ENCODE data around the gene SYT15.
"Not testable (repeated sequence)": the region's sequence is repeated elsewhere in the genome, so short reads cannot be mapped to it uniquely, and the experiment has no call there.

SYT15 gene

DNA sequence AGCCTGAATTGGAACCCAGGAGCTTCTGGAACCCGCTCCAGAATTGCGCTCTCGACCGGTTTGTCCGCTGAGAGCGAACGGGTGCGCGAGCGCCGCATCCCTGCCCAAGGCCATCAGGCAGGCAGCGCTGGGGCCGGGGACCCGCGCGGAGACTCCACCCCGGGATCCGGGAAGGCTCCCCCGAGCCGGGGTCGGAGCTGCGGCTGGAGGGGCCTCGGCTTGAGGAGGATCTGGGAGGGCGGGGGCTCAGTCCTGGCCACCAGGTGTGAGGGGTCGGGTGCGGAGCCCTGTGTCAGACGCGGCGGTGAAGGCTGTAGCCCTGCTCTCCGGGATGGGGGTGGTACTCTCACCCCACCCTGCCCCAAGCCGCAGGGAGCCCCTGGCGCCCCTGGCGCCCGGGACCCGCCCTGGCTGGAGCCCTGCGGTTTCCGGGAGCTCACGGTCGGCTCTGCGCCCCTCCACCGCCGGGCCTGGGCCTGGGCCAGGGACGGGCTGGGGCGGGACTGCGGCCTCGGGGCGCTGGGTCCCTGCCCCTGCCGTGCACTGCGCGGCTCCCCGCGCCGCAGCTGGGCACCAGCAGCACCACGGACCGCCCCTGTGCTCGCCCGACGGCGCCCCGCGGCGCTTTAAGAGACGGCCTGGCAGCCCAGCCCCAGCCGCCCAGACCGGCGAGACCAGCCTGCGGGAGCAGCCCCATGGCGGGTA lies at the start of gene SYT15:
SYT15 (plus strand) TSS at position 655 of the 705 bp plus-strand sequence; CDS start at position 696, 41 bp downstream.
- in situ Hi-C loops (cut with HindIII; ENCODE audit: low pct_ligation_motif_present, low pct_unique_long_range_greater_than_20kb, low sequenced_read_pairs); DNase-seq: not testable (repeated sequence)

DNA sequence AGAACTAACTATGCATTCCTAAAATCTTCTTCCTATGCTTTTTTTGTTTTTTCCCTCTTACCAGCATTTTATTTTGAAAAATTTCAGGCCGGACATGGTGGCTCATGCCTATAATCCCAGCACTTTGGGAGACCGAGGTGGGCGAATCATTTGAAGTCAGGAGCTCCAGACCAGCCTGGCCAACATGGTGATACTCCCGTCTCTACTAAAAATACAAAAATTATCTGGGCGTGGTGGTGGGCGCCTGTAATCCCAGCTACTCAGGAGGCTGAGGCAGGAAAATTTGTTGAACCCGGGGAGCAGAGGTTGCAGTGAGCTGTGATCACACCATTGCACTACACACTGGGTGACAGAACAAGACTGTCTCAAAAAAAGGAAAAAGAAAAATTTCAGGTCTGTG lies 49.2 kb upstream of the SYT15 start:
- DNase-seq, result not testable (repeated sequence)
- in situ Hi-C loops (cut with HindIII; ENCODE audit: low pct_ligation_motif_present, low pct_unique_long_range_greater_than_20kb, low sequenced_read_pairs), result loop anchor here (25.0 kb wide), 1 partner anchor 908 kb away; no protein-coding TSS in a partner anchor

DNA sequence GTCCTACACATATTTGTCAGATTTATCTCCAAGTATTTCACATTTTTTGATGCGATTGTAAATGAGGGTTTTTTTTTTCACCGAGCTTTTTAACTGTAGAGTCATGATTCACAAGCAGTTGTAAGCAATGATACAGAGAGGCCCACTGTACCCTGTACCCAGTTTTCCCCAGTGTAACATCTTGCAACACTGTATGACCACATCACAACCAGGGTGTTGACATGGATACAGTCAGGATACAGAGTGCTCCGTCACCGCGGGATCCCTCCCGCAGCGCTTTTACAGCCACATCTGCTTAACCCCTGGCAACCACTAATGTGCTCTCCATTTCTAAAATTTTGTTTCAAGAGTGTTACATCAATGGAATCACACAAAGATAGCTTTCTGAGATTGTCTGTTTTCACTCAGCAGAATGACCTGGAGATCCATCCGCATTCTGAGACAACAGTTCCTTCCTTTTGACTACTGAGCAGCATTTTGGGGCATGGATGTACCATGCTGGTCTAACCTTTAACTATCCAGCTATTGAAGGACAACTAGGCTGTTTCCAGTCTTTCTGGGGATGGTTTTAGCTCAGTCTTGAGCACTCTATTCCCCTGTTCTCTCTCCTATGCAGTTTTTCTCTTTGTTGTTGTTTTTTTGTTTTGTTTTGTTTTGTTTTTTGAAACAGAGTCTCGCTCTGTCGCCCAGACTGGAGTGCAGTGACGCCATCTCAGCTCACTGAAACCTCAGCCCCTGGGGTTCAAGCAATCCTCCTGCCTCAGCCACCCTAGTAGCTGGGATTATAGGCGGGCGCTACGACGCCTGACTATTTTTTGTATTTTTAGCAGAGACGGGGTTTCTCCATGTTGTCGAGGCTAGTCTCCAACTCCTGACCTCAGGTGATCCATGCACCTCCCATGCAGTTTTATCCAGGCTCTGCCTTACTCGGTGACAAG lies 48.4 kb upstream of the SYT15 start:
- in situ Hi-C loops (cut with HindIII; ENCODE audit: low pct_ligation_motif_present, low pct_unique_long_range_greater_than_20kb, low sequenced_read_pairs), result loop anchor here (25.0 kb wide), 1 partner anchor 907 kb away; no protein-coding TSS in a partner anchor

DNA sequence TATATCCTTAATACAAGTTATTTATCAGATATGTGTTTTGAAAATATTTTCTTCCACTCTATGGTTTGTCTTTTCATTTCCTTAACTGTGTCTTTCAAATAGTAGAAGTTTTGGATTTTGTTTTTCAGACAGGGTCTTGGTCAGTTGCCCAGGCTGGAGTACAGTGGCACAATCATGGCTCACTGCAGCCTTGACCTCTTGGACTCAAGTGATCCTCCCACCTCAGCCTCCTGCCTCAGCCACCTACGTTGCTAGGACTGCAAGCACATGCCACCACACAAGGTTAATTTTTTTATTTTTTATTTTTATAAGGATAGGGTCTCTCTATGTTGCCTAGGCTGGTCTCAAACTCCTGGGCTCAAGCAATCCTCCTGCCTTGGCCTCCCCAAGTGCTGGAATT lies 46.7 kb upstream of the SYT15 start:
- DNase-seq, result not testable (repeated sequence)
- in situ Hi-C loops (cut with HindIII; ENCODE audit: low pct_ligation_motif_present, low pct_unique_long_range_greater_than_20kb, low sequenced_read_pairs), result loop anchor here (25.0 kb wide), 1 partner anchor 905 kb away; no protein-coding TSS in a partner anchor

More for the DNA sequence above, 48.4 kb upstream of the SYT15 start:
- DNase-seq, result no peak

DNA sequence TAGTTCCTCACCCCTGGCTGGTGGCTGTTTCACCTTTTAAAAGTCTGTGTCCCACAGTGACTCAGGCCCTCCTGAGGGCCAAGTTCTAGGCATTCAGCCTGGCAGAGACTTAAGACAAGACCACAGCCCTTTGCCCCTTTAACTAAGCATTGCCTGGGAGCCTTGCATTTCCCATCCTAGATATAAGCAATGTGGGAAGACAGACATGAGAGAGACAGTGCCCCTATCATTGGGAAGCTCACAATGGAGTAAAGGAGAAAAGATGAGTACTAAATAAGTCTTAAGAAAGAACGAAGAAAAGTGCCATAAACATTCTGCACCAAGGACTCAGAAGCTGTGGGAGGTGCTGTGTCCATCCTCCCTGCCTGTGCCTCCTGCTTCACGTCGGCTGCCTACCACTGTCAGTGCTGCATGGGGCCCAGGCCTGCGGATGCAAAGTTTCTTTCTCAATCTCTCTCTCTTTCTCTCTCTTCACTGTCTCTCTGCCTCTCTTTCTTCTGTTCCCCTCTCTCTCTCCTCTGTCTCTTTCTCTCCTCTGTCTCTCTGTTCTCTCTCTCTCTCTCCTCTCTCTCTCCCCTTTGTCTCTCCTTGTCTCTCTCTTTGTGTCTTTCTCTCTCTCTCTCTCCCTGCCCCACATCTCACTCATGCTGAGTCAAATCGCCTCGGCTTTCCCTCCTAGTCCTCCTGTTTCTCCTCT lies 44.0 kb upstream of the SYT15 start:
- in situ Hi-C loops (cut with HindIII; ENCODE audit: low pct_ligation_motif_present, low pct_unique_long_range_greater_than_20kb, low sequenced_read_pairs), result loop anchor here (25.0 kb wide), 1 partner anchor 902 kb away; no protein-coding TSS in a partner anchor
- no peak for DNase-seq

DNA sequence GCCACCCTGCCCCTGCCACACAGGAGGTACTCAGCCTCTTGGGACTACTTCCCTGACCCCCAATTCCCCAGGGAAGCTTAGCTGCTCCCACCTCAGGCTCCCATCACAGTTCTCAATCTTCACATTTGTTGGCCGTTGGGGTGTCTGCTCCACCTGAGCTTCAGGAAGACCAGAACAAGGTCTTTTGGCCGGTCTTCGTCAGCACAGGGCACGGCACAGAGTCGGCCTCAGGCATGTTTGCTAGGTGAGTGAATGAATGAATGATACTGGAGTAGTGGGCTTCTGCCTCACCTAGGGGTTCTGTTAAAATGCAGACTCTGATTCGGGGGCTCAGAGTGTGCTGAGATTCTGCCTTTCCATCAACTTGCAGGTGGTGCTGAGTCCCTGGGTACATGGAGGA lies 42.8 kb upstream of the SYT15 start:
- in situ Hi-C loops (cut with HindIII; ENCODE audit: low pct_ligation_motif_present, low pct_unique_long_range_greater_than_20kb, low sequenced_read_pairs), result loop anchor here (25.0 kb wide), 1 partner anchor 901 kb away; no protein-coding TSS in a partner anchor
- DNase-seq, result no peak

DNA sequence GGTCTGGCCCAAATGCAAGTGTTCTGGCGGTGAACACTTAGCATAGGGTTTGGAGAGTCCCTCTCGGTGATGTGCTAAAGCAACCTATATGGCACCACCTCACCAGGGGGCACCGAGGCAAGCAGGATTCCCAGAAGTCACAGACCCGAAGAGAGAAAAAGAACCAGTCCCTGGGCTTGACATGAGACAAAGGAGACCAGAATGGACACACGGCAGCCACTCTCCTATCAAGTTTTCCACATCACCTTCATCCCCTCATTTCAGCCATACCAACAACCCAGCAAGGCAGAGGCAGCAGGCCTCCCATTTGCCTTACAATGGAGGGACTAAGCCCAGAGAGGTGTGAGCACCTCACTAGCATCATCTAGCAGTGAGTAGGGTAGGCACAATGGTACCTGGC lies 42.1 kb upstream of the SYT15 start:
- no peak for DNase-seq
- in situ Hi-C loops (cut with HindIII; ENCODE audit: low pct_ligation_motif_present, low pct_unique_long_range_greater_than_20kb, low sequenced_read_pairs), result loop anchor here (25.0 kb wide), 1 partner anchor 901 kb away; no protein-coding TSS in a partner anchor

DNA sequence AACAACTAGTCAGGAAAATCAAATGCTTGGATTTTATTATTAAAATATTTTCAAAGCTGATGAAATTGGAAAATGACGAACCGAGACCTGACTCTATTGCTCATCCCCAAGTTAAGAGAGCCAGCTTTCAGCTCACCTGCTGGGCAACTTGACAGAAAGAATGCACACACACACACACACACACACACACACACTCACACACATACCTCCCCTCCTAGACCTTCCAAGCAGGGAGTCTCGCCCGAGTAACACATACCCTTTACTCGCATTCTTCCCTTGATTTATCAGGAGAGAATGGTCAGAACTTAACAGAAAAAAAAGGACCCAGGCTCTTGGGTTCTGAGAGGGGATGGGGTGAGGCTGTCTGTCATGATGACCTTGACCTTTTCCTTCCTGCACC lies 41.6 kb upstream of the SYT15 start:
- in situ Hi-C loops (cut with HindIII; ENCODE audit: low pct_ligation_motif_present, low pct_unique_long_range_greater_than_20kb, low sequenced_read_pairs), result loop anchor here (25.0 kb wide), 1 partner anchor 900 kb away; no protein-coding TSS in a partner anchor
- no peak for DNase-seq

DNA sequence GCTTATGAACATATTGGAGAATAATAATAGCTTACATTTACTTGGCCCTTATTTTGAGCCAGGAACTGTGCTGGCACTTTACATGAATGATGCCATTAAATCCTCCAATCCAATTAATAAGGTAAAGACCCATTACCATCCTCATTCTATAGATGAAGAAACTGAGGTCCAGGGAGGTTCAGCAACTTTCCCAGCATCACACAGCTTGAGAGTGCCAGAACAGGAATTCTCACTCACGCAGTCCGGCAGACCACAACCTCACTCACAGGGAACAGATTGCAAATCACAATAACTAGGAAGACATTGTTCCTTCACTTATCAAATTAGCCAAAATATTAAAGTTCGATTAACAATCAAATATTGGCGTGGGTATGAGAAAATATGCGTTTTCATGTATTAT lies 40.8 kb upstream of the SYT15 start:
- no peak for DNase-seq

DNA sequence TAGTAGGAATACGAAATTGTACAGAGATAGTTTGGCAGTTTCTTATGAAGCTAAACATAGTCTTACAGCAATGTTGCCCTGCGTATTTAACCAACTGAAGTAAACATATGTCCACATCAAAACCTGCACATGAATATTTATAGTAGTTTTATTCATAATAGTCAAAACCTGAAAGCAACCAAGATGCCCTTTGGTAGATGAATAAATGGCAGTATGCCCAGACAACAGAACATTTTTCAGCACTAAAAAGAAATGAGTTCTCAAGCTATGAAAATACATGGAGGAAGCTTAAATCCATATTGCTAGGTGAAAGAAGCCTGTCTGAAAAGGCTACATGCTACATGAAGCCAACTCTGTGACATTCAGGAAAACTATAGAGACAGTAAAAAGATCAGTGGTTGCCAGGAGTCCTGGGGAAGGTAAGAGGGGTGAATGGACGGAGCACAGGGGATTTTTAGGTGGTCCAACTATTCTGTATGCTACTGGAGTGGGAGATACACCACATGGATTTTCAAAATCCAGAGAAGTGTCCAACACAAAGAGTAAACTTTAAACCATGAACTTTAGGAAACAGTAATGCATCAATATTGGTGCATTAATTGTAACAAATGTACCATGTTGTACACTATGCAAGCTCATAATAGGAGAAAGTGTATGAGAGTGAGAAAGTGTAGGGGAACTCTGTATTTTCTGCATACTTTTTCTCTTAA lies 40.1 kb upstream of the SYT15 start:
- no peak for DNase-seq

More for the DNA sequence above, 40.8 kb upstream of the SYT15 start:
- in situ Hi-C loops (cut with HindIII; ENCODE audit: low pct_ligation_motif_present, low pct_unique_long_range_greater_than_20kb, low sequenced_read_pairs), result loop anchor here (25.0 kb wide), 1 partner anchor 899 kb away; no protein-coding TSS in a partner anchor

DNA sequence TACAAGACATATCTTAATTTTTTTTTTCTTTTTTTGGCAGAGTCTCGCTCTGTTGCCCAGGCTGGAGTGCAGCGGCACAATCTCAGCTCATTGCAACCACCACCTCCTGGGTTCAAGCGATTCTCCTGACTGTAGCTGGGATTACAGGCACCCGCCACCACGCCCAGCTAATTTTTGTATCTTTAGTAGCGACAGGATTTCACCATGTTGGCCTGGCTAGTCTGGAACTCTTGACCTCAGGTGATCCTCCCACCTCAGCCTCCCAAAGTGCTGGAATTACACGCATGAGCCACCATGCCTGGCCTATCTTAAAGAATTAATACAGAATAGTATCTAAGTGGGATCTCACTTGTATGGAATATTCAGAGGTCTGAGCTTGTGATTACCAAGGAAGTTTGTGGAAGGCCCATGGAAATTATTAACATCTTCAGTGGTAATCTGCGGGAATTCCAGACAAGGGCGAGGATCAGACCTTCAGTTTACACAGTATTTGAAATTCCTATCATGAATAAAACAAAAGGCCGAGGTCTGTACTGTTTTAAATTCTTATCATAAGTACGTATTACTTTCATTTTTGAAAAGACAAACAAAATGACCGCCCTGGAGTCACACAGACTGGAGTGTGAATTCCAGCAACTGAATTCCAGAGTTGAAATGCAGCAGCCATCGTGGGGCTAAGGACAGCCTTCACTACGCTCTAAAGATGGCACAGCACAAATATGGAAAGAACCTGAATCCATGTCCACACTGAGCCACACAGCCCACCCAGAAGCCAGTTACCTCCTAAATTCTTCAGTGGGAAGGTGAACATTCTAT lies 39.1 kb upstream of the SYT15 start:
- peak; percentile 82 for DNase-seq
- in situ Hi-C loops (cut with HindIII; ENCODE audit: low pct_ligation_motif_present, low pct_unique_long_range_greater_than_20kb, low sequenced_read_pairs), result loop anchor here (25.0 kb wide), 1 partner anchor 897 kb away; no protein-coding TSS in a partner anchor

More for the DNA sequence above, 40.1 kb upstream of the SYT15 start:
- in situ Hi-C loops (cut with HindIII; ENCODE audit: low pct_ligation_motif_present, low pct_unique_long_range_greater_than_20kb, low sequenced_read_pairs), result loop anchor here (25.0 kb wide), 1 partner anchor 898 kb away; no protein-coding TSS in a partner anchor

DNA sequence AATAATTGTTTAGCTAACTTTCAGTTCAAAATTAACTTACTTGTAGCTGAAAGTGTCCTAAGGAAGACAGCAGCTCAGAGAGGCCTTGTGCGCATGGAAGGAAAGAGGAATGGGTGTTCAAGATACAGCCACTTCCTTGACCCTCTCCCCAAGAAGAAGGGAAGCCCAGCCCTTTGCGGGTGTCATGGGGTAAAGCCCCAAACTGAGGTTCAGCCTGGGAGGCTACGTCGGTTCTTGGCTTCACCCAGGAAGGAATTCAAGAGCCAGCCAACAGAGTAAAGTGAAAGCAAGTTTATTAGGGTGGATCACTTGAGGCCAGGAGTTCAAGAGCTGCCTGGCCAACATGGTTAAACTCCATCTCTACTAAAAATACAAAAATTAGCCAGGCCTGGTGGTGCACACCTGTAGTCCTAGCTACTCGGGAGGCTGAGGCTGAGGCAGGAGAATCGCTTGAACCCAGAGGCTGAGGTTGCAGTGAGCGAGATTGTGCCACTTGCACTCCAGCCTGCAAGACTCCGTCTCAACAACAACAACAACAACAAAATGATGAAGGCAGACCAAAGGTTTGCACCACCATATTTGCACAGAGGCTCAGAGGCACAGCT lies 38.4 kb upstream of the SYT15 start:
- no peak for DNase-seq
- in situ Hi-C loops (cut with HindIII; ENCODE audit: low pct_ligation_motif_present, low pct_unique_long_range_greater_than_20kb, low sequenced_read_pairs), result loop anchor here (25.0 kb wide), 1 partner anchor 897 kb away; no protein-coding TSS in a partner anchor

DNA sequence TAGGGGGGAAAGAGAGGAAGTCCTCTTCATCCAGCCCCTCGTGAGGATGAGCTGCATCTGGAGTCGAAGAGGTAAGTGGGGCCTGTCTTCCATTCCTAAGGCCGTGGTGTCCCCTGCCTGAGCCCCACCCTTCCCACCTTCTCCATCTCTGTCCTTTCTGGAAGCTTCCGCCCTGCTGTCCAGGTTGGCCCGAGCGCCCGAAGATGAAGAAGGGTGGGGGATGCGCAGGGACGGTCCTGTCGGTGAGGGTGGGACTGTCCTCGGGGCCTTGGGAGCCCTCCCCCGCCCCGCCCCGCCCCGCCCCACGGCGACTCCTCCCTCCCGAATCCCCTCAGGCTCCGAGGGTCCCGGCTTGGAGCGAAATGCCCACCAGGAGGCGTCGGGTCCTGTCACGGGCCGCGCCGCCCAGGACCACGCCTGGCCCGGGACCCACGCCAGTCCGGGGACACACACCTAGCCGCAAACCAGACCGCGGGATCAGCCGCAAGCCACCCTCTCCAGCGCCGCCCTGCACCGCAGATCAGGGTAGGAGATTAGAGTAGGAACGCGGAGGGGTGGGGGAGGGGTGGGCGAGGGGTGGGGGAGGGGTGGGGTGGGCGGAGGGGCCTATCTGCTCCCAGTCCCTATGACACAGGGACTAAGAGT lies 37.8 kb upstream of the SYT15 start:
- in situ Hi-C loops (cut with HindIII; ENCODE audit: low pct_ligation_motif_present, low pct_unique_long_range_greater_than_20kb, low sequenced_read_pairs), result loop anchor here (25.0 kb wide), 1 partner anchor 896 kb away; no protein-coding TSS in a partner anchor

DNA sequence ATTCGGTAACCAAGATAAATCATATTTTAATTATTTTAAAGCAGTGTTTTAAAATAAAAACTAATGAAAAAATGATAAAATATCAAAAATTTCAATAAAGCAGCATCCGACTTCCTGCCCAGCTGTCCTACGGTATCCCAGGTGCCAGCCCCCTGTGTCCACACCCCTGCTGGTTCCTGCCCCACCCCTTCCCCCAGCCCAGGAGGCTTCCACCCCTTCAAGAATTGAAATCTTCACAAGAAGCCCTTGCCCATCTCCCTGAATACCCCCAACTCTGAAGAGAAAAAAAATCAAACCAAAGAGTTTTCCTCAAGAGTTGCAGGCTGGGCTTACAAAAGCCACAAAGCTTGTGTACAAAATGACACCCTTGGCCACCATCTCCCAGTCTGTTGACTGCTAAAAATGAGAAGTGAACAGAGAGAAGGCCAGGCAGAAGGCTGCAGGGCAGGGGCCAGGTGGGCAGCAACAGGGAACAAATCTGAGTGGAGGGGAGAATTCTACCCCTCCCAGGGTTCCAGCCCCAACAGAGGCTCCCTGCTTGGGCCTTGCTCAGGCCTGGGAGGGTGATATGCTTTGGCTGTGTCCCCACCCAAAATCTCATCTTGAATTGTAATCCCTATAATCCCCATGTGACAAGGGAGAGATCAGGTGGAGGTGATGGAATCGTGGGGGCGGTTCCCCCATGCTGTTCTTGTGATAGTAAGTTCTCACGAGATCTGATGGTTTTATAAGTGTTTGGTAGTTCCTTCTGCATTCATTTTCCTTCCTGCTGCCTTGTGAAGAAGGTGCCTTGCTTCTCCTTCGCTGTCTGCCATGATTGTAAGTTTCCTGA lies 37.0 kb upstream of the SYT15 start:
- in situ Hi-C loops (cut with HindIII; ENCODE audit: low pct_ligation_motif_present, low pct_unique_long_range_greater_than_20kb, low sequenced_read_pairs), result loop anchor here (25.0 kb wide), 1 partner anchor 895 kb away; no protein-coding TSS in a partner anchor
- DNase-seq, result no peak

More for the DNA sequence above, 37.8 kb upstream of the SYT15 start:
- peak; percentile 33 for DNase-seq
